ENCODE data around the gene DERL2.

The DERL2 gene

GRCh38 chr17:5516060-5516792, 30.2 kb upstream of the DERL2 start:
- H3K36me3 ChIP-seq (ENCODE audit: control insufficient read depth, insufficient read depth, low read length) = no peaks in the 10 kb centered on the region
- no peaks in the 10 kb centered on the region for H3K27me3 ChIP-seq (ENCODE audit: control insufficient read depth, insufficient read depth, low read length)
- H3K4me3 ChIP-seq (ENCODE audit: low read depth, low read length) = no peak overlapping the region
- no peaks in the 10 kb centered on the region for H3K9me3 ChIP-seq (ENCODE audit: control insufficient read depth, insufficient read depth, low read length)
- no peaks in the 10 kb centered on the region for H3K4me1 ChIP-seq (ENCODE audit: control insufficient read depth, insufficient read depth, low read length)
- H3K9ac ChIP-seq (ENCODE audit: low read depth, low read length) = no peak overlapping the region

GRCh38 chr17:5514976-5515375, 29.0 kb upstream of the DERL2 start:
- H3K27me3 ChIP-seq (ENCODE audit: control insufficient read depth, insufficient read depth, low read length) = no peaks in the 10 kb centered on the region
- H3K4me3 ChIP-seq (ENCODE audit: low read depth, low read length) = no peak overlapping the region
- no peaks in the 10 kb centered on the region for H3K4me1 ChIP-seq (ENCODE audit: control insufficient read depth, insufficient read depth, low read length)
- H3K36me3 ChIP-seq (ENCODE audit: control insufficient read depth, insufficient read depth, low read length) = no peaks in the 10 kb centered on the region
- H3K9me3 ChIP-seq (ENCODE audit: control insufficient read depth, insufficient read depth, low read length) = no peaks in the 10 kb centered on the region
- H3K9ac ChIP-seq (ENCODE audit: low read depth, low read length) = no peak overlapping the region

DNA sequence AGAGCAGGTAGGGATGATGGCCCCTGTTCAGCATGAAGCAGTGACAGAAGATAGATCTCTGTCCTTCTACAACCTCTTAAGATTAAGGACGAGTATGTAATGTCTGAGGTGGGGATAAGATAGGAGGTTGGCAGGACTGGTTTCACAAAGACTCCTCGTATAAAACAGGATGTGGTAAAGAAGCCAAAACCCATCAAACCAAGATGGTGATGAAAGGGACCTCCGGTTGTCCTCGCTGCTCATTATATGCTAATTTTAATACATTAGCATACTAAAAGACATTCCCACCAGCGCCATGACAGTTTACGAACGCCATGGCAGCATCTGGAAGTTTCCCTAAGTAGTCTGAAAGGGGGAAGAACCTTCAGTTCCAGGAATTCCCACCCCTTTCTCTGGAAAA, 27.6 kb upstream of the DERL2 start:
- no peaks in the 10 kb centered on the region for H3K36me3 ChIP-seq (ENCODE audit: control insufficient read depth, insufficient read depth, low read length)
- no peaks in the 10 kb centered on the region for H3K4me1 ChIP-seq (ENCODE audit: control insufficient read depth, insufficient read depth, low read length)
- H3K9me3 ChIP-seq (ENCODE audit: control insufficient read depth, insufficient read depth, low read length) = no peaks in the 10 kb centered on the region
- H3K27me3 ChIP-seq (ENCODE audit: control insufficient read depth, insufficient read depth, low read length) = no peaks in the 10 kb centered on the region
- H3K9ac ChIP-seq (ENCODE audit: low read depth, low read length) = no peak overlapping the region
- no peak overlapping the region for H3K4me3 ChIP-seq (ENCODE audit: low read depth, low read length)

DNA sequence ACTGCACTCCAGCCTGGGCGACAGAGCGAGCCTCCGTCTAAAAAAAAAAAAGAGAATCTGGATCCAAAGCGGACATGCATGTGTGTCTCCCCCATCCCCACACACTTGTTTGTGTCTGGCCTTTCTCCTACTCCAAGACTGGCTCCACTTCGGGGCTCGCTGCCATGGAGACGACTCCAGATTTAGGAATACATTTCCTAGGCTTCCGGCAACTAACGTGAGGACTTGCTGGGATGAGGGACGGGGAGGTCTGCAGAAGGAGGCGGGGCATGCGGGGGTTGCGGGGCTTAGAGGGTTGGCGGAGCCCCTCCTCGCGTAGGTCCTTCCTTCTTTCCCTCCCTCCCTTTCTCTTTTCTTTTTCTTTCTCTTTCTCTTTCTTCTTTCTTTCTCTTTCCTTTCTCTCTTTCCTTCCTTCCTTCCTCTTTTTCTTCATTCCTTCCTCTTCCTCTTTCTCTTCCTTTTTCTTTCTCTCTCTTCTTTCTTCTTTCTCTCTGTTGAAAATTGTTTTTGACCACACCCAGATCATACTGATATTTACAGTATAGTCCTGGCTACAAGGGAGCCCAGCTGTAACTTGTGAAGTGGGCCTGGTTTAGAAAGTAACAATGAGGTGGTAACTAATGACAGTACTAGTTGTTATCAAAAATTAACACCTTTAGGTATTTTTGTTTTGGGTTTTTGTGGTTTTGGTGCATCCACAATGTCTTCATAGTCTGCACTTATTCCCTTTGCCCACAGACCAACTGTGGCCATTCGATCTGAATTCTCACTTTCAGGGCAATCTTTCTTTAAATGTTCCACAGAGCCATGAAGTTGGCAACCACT, 25.6 kb upstream of the DERL2 start:
- Histone ChIP-seq H3K4me3 (ENCODE audit: low read depth, low read length) (no peak overlapping the region), H3K27me3 (ENCODE audit: control insufficient read depth, insufficient read depth, low read length) (no peaks in the 10 kb centered on the region), H3K9me3 (ENCODE audit: control insufficient read depth, insufficient read depth, low read length) (no peaks in the 10 kb centered on the region), H3K4me1 (ENCODE audit: control insufficient read depth, insufficient read depth, low read length) (no peaks in the 10 kb centered on the region), H3K36me3 (ENCODE audit: control insufficient read depth, insufficient read depth, low read length) (no peaks in the 10 kb centered on the region), H3K9ac (ENCODE audit: low read depth, low read length) (no peak overlapping the region)

GRCh38 chr17:5510771-5511170, 24.8 kb upstream of the DERL2 start:
- Histone ChIP-seq H3K4me3 (ENCODE audit: low read depth, low read length) (no peak overlapping the region), H3K36me3 (ENCODE audit: control insufficient read depth, insufficient read depth, low read length) (no peaks in the 10 kb centered on the region), H3K4me1 (ENCODE audit: control insufficient read depth, insufficient read depth, low read length) (no peaks in the 10 kb centered on the region), H3K9ac (ENCODE audit: low read depth, low read length) (no peak overlapping the region), H3K9me3 (ENCODE audit: control insufficient read depth, insufficient read depth, low read length) (no peaks in the 10 kb centered on the region), H3K27me3 (ENCODE audit: control insufficient read depth, insufficient read depth, low read length) (no peaks in the 10 kb centered on the region)

- Histone ChIP-seq H3K9me3 (ENCODE audit: control insufficient read depth, insufficient read depth, low read length) (no peaks in the 10 kb centered on the region), H3K4me1 (ENCODE audit: control insufficient read depth, insufficient read depth, low read length) (no peaks in the 10 kb centered on the region), H3K9ac (ENCODE audit: low read depth, low read length) (no peak overlapping the region), H3K36me3 (ENCODE audit: control insufficient read depth, insufficient read depth, low read length) (no peaks in the 10 kb centered on the region), H3K27me3 (ENCODE audit: control insufficient read depth, insufficient read depth, low read length) (no peaks in the 10 kb centered on the region), H3K4me3 (ENCODE audit: low read depth, low read length) (no peak overlapping the region)
These were observed 23.5 kb upstream of the DERL2 start for GRCh38 chr17:5509482-5509881.

GRCh38 chr17:5508810-5509209, 22.8 kb upstream of the DERL2 start:
- Histone ChIP-seq H3K4me1 (ENCODE audit: control insufficient read depth, insufficient read depth, low read length) (no peaks in the 10 kb centered on the region), H3K9ac (ENCODE audit: low read depth, low read length) (no peak overlapping the region), H3K9me3 (ENCODE audit: control insufficient read depth, insufficient read depth, low read length) (no peaks in the 10 kb centered on the region), H3K27me3 (ENCODE audit: control insufficient read depth, insufficient read depth, low read length) (peaks cover 2% of the 10 kb centered on the region), H3K4me3 (ENCODE audit: low read depth, low read length) (no peak overlapping the region), H3K36me3 (ENCODE audit: control insufficient read depth, insufficient read depth, low read length) (no peaks in the 10 kb centered on the region)

- H3K9me3 ChIP-seq (ENCODE audit: control insufficient read depth, insufficient read depth, low read length) = no peaks in the 10 kb centered on the region
- H3K4me3 ChIP-seq (ENCODE audit: low read depth, low read length) = no peak overlapping the region
- H3K27me3 ChIP-seq (ENCODE audit: control insufficient read depth, insufficient read depth, low read length) = peaks cover 24% of the 10 kb centered on the region
- H3K36me3 ChIP-seq (ENCODE audit: control insufficient read depth, insufficient read depth, low read length) = no peaks in the 10 kb centered on the region
- H3K4me1 ChIP-seq (ENCODE audit: control insufficient read depth, insufficient read depth, low read length) = peaks cover 2% of the 10 kb centered on the region
- no peak overlapping the region for H3K9ac ChIP-seq (ENCODE audit: low read depth, low read length)
These were observed 20.3 kb upstream of the DERL2 start for GRCh38 chr17:5506307-5506706.

GRCh38 chr17:5502552-5502951, 16.6 kb upstream of the DERL2 start:
- H3K4me1 ChIP-seq (ENCODE audit: control insufficient read depth, insufficient read depth, low read length) = peaks cover 3% of the 10 kb centered on the region
- peaks cover 46% of the 10 kb centered on the region for H3K27me3 ChIP-seq (ENCODE audit: control insufficient read depth, insufficient read depth, low read length)
- no peak overlapping the region for H3K4me3 ChIP-seq (ENCODE audit: low read depth, low read length)
- H3K36me3 ChIP-seq (ENCODE audit: control insufficient read depth, insufficient read depth, low read length) = no peaks in the 10 kb centered on the region
- H3K9me3 ChIP-seq (ENCODE audit: control insufficient read depth, insufficient read depth, low read length) = no peaks in the 10 kb centered on the region
- no peak overlapping the region for H3K9ac ChIP-seq (ENCODE audit: low read depth, low read length)

- H3K9ac ChIP-seq (ENCODE audit: low read depth, low read length) = no peak overlapping the region
- H3K36me3 ChIP-seq (ENCODE audit: control insufficient read depth, insufficient read depth, low read length) = no peaks in the 10 kb centered on the region
- H3K4me3 ChIP-seq (ENCODE audit: low read depth, low read length) = no peak overlapping the region
- peaks cover 3% of the 10 kb centered on the region for H3K4me1 ChIP-seq (ENCODE audit: control insufficient read depth, insufficient read depth, low read length)
- no peaks in the 10 kb centered on the region for H3K9me3 ChIP-seq (ENCODE audit: control insufficient read depth, insufficient read depth, low read length)
- H3K27me3 ChIP-seq (ENCODE audit: control insufficient read depth, insufficient read depth, low read length) = peaks cover 51% of the 10 kb centered on the region
These were observed 15.7 kb upstream of the DERL2 start for GRCh38 chr17:5501685-5502084.

- Histone ChIP-seq H3K4me3 (ENCODE audit: low read depth, low read length) (peak overlapping the region; percentile 74), H3K27me3 (ENCODE audit: control insufficient read depth, insufficient read depth, low read length) (peaks cover 55% of the 10 kb centered on the region), H3K9ac (ENCODE audit: low read depth, low read length) (no peak overlapping the region), H3K36me3 (ENCODE audit: control insufficient read depth, insufficient read depth, low read length) (no peaks in the 10 kb centered on the region), H3K4me1 (ENCODE audit: control insufficient read depth, insufficient read depth, low read length) (peaks cover 3% of the 10 kb centered on the region), H3K9me3 (ENCODE audit: control insufficient read depth, insufficient read depth, low read length) (no peaks in the 10 kb centered on the region)
These were observed 14.8 kb upstream of the DERL2 start for GRCh38 chr17:5500589-5501391.
